Omental fat pad (tissue), 4 donors: ENCODE data around the gene GULP1. TPM values are rescaled to one million over a fixed set of nuclear protein-coding genes. Genes with fewer than 3 reads are reported as not detected.
"Not testable (repeated sequence)": the region's sequence is repeated elsewhere in the genome, so short reads cannot be mapped to it uniquely, and the experiment has no call there.

Experiments
- ATAC-seq: fragments of 150-250 bp; one replicate; pipeline ENCODE4 v1.9.1; 2016; ENCODE audit warnings: mild to moderate bottlenecking, moderate library complexity; ENCODE audit not compliant: low FRiP score
- DNase-seq: peaks from one replicate; pipeline ENCODE4 v3.0.0-alpha.2; 2019; ENCODE audit warnings: low spot score
- total RNA-seq, 4 donors: library from RNA; depleted of rRNA; stranded (reverse); fragments of >200 nt; gene quantifications; one replicate each; pipeline ENCODE4 v1.1.0, GENCODE V29; 2016
- TF ChIP-seq, protein P1 (sequence below), 3 donors: fragments of 450-650 bp; IDR thresholded peaks; one replicate each; pipeline ENCODE4 v1.5.1; 2016 to 2017; ENCODE audit warnings: antibody characterized with exemption in 3 of 3, mild to moderate bottlenecking in 3 of 3, moderate library complexity in 2 of 3

Gene GULP1
- total RNA-seq, 4 donors from 2014 or later: 14.1 to 31.5 (median 16.5) TPM

DNA sequence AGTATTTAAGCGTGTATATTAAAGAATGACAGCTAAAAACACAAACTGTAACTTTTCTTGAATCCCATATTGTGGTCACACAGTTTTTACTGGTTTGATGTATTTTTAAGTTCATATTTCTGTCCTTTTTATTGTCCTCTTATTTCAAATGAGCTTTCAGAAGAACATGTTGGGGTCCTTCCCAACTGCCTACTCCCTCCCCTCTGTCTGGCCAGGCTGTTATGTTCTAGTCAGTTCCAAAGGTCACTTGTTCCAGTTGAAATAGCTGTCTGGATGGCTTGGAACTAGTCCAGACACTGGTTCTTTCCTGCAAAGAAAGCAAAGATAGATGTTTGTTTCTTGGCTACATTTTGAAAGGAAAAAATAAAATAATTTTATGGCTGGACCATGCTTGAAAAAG, 306.9 kb downstream of the GULP1 start:
- no peak for DNase-seq
- ATAC-seq: no peak
- TF ChIP-seq, protein P1, sequence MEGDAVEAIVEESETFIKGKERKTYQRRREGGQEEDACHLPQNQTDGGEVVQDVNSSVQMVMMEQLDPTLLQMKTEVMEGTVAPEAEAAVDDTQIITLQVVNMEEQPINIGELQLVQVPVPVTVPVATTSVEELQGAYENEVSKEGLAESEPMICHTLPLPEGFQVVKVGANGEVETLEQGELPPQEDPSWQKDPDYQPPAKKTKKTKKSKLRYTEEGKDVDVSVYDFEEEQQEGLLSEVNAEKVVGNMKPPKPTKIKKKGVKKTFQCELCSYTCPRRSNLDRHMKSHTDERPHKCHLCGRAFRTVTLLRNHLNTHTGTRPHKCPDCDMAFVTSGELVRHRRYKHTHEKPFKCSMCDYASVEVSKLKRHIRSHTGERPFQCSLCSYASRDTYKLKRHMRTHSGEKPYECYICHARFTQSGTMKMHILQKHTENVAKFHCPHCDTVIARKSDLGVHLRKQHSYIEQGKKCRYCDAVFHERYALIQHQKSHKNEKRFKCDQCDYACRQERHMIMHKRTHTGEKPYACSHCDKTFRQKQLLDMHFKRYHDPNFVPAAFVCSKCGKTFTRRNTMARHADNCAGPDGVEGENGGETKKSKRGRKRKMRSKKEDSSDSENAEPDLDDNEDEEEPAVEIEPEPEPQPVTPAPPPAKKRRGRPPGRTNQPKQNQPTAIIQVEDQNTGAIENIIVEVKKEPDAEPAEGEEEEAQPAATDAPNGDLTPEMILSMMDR (IDR thresholded peaks at IDR 0.05): no peak

DNA sequence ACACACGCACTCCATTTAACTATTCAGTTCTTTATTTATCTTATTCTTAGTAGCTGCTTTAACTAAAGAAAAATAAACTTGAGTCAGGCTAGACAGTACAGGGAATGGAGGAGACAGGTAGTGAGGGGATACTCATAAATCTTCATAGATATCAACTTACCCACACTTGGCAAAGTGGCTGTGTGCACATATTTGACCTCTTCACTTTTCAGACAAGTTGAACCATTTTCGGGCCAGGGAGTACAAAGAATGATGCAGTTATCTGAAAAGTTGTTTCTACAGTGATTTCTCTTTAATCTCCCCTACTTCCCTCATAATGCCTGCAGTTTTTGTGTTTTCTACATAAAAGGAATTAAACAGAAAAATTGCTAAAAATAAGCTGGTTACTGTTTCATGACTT, 307.5 kb downstream of the GULP1 start:
- TF ChIP-seq, protein P1 (IDR thresholded peaks at IDR 0.05): no peak
- DNase-seq (no peak), ATAC-seq (no peak)

DNA sequence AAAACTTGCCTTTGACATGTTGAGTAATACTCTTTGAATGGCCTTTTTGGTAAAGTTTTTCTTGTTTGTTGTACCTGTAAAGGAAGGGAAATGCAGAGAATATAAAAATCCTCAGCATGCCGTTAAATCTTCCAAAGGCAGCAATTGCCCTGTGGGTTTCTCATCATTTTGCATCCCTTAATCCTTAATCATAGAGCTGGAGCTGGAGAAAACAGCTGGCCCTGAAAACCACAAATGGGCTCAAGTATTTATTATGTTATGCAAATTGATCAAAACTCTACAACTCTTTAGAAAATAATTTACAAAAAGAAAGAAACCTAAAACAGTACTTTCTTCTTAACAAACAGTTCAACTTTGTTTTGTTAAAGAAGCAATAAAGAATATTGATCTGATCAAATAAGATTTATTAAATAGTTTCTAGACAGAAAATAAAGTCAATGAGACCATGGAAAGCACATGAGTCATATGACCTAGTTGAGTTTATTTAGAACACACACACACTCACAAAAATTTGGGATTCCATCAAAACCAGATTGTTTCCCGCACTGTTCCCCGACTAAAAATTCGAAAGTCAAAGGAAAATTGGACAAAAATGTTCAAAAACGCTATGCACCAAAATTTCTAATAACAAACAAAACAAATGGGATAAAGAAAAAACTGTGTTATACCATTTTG, 309.0 kb downstream of the GULP1 start:
- TF ChIP-seq, protein P1 (IDR thresholded peaks at IDR 0.05): no peak
- ATAC-seq (no peak), DNase-seq (no peak)

DNA sequence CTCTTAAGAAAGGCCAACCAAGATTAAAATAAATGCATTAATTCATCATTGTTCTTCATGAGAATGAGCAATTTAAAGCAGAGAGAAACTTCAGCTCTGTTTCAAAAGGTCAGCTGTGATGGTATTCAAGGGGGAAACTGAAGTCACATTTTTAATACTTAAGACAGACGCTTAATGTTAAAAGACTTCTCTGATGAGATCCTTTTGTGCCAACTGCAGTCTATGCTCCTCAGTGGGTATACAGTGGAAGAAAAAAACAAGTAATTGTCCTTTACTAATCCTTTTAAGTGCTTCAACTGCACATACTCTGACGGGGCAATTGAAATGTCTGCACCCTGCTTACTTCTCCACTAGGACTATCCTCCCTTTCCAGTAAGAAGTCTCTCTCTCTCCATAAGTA, 309.7 kb downstream of the GULP1 start:
- ATAC-seq (no peak), DNase-seq (no peak)
- TF ChIP-seq, protein P1 (IDR thresholded peaks at IDR 0.05): no peak

DNA sequence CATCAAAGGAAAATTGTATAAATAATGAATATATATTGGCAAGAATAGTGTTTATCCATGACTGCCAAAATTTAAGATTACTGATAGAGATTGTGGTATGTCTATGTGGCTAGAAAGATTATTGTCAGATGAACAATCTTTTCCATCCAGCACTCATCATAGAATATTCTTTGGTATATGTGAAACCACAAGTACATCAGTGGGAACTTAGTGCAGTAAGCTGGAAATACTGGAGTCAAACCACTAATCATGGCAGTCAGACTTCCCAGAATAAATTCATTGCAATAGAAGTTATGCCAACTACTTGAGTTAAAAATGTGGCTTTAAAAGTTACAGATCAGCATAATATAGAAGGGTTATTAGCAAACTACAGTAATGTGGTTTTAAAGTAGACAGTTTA, 310.3 kb downstream of the GULP1 start:
- TF ChIP-seq, protein P1 (IDR thresholded peaks at IDR 0.05): no peak
- no peak for DNase-seq
- no peak for ATAC-seq

DNA sequence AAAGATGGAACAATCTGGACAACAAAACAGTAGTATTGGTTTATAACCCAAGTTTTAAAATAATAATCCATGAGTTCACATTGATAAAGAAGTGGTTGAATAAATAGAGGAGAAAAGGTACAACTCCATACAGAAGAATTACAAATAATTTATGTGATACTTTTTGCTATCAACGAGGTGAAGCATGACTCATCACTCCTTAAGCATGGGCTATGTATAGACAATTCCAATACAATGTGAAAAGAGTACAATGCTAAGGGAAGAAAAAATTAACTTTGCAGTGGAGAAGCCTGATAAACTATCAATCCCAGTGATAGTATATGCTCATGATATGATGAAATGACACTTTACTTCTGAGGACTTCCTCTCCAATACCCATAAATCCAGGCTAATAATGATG, 312.9 kb downstream of the GULP1 start:
- ATAC-seq: no peak
- TF ChIP-seq, protein P1 (IDR thresholded peaks at IDR 0.05): no peak
- no peak for DNase-seq

DNA sequence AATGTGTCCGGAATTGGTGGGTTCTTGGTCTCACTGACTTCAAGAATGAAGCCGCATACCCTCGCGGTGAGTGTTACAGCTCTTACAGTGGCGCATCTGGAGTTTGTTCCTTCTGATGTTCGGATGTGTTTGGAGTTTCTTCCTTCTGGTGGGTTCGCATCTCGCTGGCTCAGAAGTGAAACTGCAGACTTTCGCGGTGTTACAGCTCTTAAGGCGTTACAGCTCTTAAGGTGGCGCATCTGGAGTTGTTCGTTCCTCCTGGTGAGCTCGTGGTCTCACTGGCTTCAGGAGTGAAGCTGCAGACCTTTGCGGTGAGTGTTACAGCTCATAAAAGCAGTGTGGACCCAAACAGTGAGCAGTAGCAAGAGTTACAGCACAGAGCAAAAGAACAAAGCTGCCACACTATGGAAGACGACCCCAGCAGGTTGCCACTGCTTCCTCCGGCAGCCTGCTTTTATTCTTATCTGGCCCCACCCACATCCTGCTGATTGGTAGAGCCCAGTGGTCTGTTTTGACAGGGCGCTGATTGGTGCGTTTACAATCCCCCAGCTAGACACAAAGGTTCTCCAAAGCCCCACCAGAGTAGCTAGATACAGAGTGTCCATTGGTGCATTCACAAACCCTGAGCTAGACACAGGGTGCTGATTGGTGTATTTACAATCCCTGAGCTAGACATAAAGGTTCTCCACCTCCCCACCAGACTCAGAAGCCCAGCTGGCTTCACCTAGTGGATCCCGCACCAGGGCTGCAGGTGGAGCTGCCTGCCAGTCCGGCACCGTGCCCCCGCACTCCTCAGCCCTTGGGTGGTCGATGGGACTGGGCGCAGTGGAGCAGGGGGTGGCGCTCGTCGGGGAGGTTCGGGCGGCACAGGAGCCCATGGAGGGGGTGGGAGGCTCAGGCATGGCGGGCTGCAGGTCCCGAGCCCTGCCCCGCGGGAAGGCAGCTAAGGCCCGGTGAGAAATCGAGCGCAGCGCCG, 314.2 kb downstream of the GULP1 start:
- ATAC-seq, DNase-seq: not testable (repeated sequence)

DNA sequence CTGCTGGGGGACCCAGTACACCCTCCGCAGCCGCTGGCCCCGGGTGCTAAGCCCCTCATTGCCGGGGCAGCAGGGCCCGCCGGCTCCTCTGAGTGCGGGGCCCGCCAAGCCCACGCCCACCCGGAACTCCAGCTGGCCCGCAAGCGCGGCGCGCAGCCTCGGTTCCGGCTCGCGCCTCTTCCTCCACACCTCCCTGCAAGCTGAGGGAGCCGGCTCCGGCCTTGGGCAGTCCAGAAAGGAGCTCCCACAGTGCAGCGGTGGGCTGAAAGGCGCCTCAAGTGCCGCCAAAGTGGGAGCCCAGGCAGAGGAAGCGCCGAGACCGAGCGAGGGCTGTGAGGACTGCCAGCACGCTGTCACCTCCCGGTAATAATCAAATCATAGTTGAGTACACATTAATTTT, 314.9 kb downstream of the GULP1 start:
- DNase-seq, ATAC-seq: not testable (repeated sequence)
